Measurements from ENCODE around the gene ZNF614.

Gene ZNF614

DNA sequence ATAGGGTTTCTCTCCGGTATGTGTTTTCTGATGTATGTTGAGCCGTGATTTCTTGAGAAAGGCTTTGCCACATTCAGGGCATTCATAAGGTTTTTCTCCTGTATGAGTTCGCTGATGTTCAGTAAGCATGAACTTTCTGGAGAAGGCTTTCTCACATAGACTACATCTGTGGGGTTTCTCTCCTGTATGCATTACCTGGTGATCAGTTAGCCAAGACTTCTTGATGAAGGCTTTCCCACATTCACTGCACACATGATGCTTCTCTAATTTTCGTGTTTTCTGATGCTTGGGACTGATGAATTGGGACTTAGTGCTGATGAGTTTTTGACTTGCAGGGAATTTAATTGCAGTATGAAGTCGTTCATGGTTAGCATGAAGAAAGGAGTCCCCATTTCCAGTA is 62.6 kb downstream of the ZNF614 start:
- no peaks in the 10 kb centered on the region for H3F3A ChIP-seq (ENCODE audit: insufficient read depth, low read length)
- H3K9me3 ChIP-seq (replicated peaks; ENCODE audit: insufficient read depth, low read length), result no peaks in the 10 kb centered on the region; the same call in 1 of the 2 replicates
- H4K20me1 ChIP-seq (ENCODE audit: insufficient read depth, low read length), result no peaks in the 10 kb centered on the region
- TF ChIP-seq EZH2phosphoT487 (IDR thresholded peaks at IDR 0.05; ENCODE audit: low read length) (no peak), CTCF (IDR thresholded peaks at IDR 0.05; ENCODE audit: low read length) (no peak), EZH2 (optimal IDR thresholded peaks at IDR 0.05; ENCODE audit: low read depth, low read length) (no peak)
- no peak overlapping the region for H3K9ac ChIP-seq (ENCODE audit: low read length)
- no peak overlapping the region for H3K4me3 ChIP-seq (ENCODE audit: low read length)
- H3K9me2 ChIP-seq (replicated peaks; ENCODE audit: insufficient read depth, low read length), result no peaks in the 10 kb centered on the region
- H3K36me3 ChIP-seq (replicated peaks; ENCODE audit: insufficient read depth, low read length), result peaks cover 13% of the 10 kb centered on the region
- no peak overlapping the region for H3K4me2 ChIP-seq (ENCODE audit: low read depth, low read length)
- no peak for DNase-seq
- H2AFZ ChIP-seq (ENCODE audit: low read length), result no peak overlapping the region
- no peaks in the 10 kb centered on the region for H3K4me1 ChIP-seq (ENCODE audit: low read length)
- no peaks in the 10 kb centered on the region for H3K27me3 ChIP-seq (replicated peaks; ENCODE audit: insufficient read depth, low read length)
- H3K79me2 ChIP-seq (ENCODE audit: low read length), result no peaks in the 10 kb centered on the region
- H3K27ac ChIP-seq (ENCODE audit: low read length), result no peak overlapping the region

All from MM.1S (cell line).